T-helper 22 cell (primary cell): ENCODE measurements around the gene LMF1.

Source experiments
- DNase-seq: peaks from one replicate; pipeline ENCODE4 v3.0.0-alpha.2; 2020; ENCODE audit warnings: low read depth

LMF1 gene

DNA sequence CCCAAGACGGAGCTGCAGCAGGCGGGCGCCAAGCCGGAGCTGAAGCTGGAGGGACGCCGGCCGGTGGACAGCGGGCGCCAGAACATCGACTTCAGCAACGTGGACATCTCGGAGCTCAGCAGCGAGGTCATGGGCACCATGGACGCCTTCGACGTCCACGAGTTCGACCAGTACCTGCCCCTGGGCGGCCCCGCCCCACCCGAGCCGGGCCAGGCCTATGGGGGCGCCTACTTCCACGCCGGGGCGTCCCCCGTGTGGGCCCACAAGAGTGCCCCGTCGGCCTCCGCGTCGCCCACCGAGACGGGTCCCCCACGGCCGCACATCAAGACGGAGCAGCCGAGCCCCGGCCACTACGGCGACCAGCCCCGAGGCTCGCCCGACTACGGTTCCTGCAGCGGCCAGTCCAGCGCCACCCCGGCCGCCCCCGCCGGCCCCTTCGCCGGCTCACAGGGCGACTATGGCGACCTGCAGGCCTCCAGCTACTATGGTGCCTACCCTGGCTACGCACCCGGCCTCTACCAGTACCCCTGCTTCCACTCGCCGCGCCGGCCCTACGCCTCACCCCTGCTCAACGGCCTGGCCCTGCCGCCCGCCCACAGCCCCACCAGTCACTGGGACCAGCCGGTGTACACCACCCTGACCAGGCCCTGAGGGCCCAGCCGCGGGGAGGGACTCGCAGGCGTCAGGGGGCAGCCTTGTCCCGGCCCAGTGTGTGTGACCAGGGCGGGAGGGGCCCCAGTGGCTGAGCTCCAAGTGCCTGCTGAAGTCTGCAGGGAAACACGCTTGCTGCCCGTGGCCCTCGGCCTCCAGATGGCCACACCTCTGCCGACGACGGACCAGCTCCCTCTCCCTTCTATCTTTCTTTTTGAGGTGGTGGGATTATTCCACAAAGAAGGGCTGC lies 14.2 kb upstream of the LMF1 start:
- no peak for DNase-seq

DNA sequence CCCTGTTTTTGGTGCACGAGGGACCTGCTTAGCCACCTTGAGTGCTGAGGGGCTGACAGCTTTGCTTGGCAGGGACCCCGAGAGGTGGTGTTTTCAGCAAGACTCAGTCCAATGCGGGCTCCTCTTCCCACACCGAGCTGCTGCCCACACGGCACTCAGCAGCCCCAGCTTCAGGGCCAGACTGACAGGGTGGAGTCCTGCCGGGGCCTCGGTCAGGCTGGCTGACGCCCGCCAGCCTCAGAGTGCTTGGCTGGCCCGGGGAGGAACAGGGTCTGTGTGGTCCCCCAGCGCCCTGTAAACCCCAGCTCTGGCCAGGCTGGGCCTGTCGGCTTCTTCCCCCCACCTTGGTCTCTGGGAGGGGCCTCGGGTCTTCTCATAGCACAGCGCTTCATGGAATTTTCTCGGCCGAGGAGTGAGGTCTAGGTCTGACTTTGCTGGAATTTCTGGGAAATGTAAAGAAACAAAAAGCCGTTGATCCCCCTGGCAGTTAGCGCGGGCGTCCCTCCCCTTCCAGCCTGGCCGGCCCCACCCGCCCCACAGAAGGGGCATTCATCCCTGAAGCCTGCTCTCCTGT lies 13.4 kb upstream of the LMF1 start:
- no peak for DNase-seq

DNA sequence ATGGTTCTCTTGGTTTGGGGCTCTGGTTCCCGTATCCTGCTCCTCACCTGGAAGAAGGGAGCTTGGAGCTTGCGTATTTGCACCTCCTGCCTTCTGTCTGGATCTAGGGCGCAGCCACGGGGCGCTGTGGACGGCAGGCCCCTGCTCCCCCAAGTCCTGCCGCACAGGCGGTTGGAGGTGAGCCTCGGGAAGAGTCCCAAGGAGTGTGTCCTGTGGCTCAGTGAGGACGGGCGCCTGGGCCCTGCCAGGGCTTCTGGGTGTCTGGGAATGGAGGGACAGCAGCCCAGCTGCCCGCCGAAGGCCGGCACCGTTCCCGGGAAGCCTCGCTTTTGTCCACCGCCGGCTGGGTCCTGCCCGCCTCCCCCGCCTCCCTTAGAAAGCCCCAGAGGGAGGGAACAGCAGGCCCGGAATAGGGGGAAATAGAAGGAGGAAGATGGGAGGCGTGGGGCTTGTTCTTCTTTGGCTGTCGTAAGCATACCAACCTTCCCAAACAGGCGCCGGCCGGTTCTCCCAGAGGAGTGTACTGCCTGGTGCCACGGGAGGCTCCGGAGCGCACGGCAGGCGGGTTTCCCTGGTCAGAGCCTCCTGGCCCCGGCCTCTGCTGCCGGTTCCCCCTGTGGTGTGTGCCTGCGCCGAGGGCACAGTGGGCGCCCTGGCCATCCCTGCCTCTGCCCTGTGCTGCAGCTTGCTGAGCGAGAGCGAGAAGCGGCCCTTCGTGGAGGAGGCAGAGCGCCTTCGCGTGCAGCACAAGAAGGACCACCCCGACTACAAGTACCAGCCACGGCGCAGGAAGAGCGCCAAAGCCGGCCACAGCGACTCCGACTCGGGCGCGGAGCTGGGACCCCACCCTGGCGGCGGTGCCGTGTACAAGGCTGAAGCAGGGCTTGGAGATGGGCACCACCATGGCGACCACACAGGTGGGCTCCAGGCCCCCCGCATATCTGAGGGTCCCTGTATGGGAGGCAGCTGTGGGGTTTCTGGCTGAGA lies 12.6 kb upstream of the LMF1 start:
- DNase-seq = no peak

- no peak for DNase-seq
Observed at GRCh38 chr16:982145-983043, 11.6 kb upstream of the LMF1 start.

- no peak for DNase-seq
Observed at GRCh38 chr16:981695-982144, 10.9 kb upstream of the LMF1 start, which contains the start of gene SOX8. Gene SOX8 (plus strand): TSS chr16:981770. CDS start chr16:981923, 153 bp downstream.

DNA sequence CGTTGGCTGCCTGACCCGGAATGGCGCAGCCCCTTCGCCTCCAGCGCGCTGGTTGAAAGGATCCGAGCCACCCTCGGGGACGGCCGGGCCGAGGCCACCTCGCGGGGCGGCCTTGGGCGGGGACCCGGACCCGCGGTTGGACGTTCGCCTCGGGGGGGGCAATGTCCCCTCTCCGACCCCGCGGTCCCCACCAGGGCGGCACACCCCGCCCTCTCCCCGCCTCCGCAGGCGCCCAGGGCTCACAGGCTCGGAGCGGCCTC lies 9.7 kb upstream of the LMF1 start:
- no peak for DNase-seq

- DNase-seq = no peak
Observed at GRCh38 chr16:979859-980594, 9.2 kb upstream of the LMF1 start.

- no peak for DNase-seq
Observed at GRCh38 chr16:979147-979546, 8.4 kb upstream of the LMF1 start.

GRCh38 chr16:978403-978802 lies 7.6 kb upstream of the LMF1 start:
- DNase-seq = no peak

DNA sequence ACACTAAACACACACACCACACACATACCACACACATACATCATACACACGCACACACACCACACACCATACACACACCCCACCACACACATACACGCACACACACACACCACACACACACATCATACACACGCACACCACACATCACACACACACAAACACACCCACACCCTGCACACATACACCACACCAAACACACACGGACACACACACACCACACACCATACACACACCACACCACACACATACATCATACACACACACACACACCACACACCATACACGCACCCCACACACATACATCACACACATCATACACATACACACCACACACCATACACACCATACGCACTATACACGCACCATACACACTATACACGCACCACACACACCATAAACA lies 7.1 kb upstream of the LMF1 start:
- DNase-seq = no peak

DNA sequence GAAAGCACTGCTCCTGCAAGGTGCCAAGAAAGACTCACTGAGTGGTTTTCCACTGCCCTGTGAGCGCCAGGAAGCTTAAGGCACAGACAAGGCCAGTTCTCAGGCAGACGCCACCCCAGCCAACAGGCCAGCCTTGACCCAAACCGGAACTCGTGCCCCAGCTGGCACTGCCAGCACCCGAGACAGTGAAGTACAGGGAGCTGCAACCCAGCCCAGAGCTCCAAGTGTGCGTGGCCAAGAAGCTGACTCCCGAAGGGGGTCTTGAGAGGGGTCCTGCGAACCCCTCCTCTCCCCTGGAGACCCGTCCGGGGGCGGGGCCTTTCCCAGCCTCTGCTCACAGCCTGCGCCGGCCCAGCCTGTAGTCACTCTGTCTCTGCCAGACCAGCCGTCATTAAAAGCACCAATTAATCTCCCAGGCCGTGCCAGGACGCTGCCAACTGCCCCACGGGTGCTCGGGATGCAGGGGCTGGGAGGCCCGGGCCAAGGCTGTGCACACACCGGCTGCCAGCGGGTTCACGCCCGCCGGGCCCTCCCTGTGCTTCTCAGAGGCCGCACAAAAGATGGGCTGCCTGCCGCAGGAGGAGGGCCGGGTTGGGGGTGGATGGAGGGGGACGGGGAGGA lies 6.4 kb upstream of the LMF1 start:
- DNase-seq = no peak

DNA sequence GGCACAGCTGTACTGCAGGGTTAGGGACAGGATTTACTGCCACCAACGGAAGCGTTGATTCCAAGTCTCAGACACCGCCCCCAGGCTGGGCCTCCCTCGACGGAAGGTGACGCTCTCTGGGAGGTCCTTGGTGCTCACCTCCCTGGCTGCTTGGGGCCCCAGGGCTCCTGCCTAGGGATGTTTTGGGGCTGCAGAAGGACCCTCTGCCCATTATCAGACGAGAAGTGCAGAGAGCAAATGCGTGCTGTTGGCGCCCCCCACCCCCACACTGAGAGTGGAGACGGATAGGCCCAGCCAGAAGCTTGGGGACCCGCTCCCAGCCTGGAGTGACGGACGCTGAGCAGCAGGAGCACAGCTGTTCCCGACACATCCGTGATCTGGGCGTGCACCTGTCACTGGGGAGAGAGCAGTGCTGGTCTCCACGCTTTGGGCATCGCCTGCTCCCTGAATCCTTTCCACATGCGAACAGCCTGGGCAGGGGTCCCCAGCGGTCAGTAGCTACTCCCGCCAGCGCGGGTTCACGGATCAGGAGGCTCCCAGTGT lies 5.7 kb upstream of the LMF1 start:
- no peak for DNase-seq

GRCh38 chr16:975291-975690 lies 4.5 kb upstream of the LMF1 start:
- DNase-seq = no peak

- DNase-seq = no peak
Observed at GRCh38 chr16:974611-975261, 4.0 kb upstream of the LMF1 start.

GRCh38 chr16:974001-974601 lies 3.3 kb upstream of the LMF1 start:
- no peak for DNase-seq

GRCh38 chr16:973366-973765 lies 2.6 kb upstream of the LMF1 start:
- no peak for DNase-seq

- DNase-seq = no peak
Observed at GRCh38 chr16:972316-973002, 1.7 kb upstream of the LMF1 start.

DNA sequence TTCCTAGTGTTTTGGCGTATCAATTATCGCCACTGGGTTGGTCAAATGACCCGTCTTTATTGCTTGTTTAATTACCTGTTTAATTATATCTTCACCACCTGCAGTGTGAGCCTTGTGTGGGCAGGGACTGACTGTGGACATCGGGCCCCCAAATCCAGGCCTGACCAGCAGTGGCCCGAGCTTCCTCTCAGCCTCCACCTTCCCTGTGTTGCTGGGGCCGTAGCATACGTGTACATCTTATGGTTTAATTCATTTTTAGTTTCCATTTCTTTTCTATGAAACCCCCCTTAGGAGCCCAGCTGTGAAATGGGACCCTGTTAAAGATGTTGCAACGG lies 1.2 kb upstream of the LMF1 start:
- DNase-seq = no peak

GRCh38 chr16:971582-971905 lies 760 bp upstream of the LMF1 start:
- DNase-seq = no peak
